ENCODE data around the gene SLC25A28.
A peak's percentile ranks its signal among the peaks of the same experiment; 100 is the strongest.

The SLC25A28 gene

GRCh38 chr10:99647601-99648151 is 27.4 kb upstream of the SLC25A28 start:
- Histone ChIP-seq H3K27ac (replicated peaks) (no peak overlapping the region), H3K4me3 (replicated peaks; ENCODE audit: insufficient read depth, low read length) (no peak overlapping the region), H3K27me3 (ENCODE audit: insufficient read depth, poor library complexity, severe bottlenecking) (no peaks in the 10 kb centered on the region)
- TF ChIP-seq CTCF (IDR thresholded peaks at IDR 0.05; ENCODE audit: insufficient read depth, low read length) (no peak), GABPA (IDR thresholded peaks at IDR 0.05; ENCODE audit: low read depth) (no peak), REST (IDR thresholded peaks at IDR 0.05; ENCODE audit: insufficient replicate concordance, low read depth) (no peak), SPI1 (IDR thresholded peaks at IDR 0.05; ENCODE audit: borderline replicate concordance, low read depth) (no peak), POLR2AphosphoS5 (IDR thresholded peaks at IDR 0.05; ENCODE audit: low read depth) (no peak)
- DNase-seq (ENCODE audit: low read depth in 1 of 2, low spot score in 1 of 2), result no peak

GRCh38 chr10:99633832-99634231 is 13.6 kb upstream of the SLC25A28 start:
- DNase-seq (ENCODE audit: low read depth in 1 of 2, low spot score in 1 of 2), result no peak
- no peak overlapping the region for H3K4me3 ChIP-seq (replicated peaks; ENCODE audit: insufficient read depth, low read length)
- H3K27me3 ChIP-seq (ENCODE audit: insufficient read depth, poor library complexity, severe bottlenecking), result no peaks in the 10 kb centered on the region
- H3K27ac ChIP-seq (replicated peaks), result no peak overlapping the region
- TF ChIP-seq CTCF (IDR thresholded peaks at IDR 0.05; ENCODE audit: insufficient read depth, low read length) (no peak), SPI1 (IDR thresholded peaks at IDR 0.05; ENCODE audit: borderline replicate concordance, low read depth) (no peak), REST (IDR thresholded peaks at IDR 0.05; ENCODE audit: insufficient replicate concordance, low read depth) (no peak), POLR2AphosphoS5 (IDR thresholded peaks at IDR 0.05; ENCODE audit: low read depth) (no peak), GABPA (IDR thresholded peaks at IDR 0.05; ENCODE audit: low read depth) (no peak)

- Histone ChIP-seq H3K27ac (replicated peaks) (peak overlapping the region; percentile 52), H3K4me3 (replicated peaks; ENCODE audit: insufficient read depth, low read length) (no peak overlapping the region), H3K27me3 (ENCODE audit: insufficient read depth, poor library complexity, severe bottlenecking) (no peaks in the 10 kb centered on the region)
- DNase-seq (ENCODE audit: low read depth in 1 of 2, low spot score in 1 of 2), result no peak
- TF ChIP-seq POLR2AphosphoS5 (IDR thresholded peaks at IDR 0.05; ENCODE audit: low read depth) (no peak), REST (IDR thresholded peaks at IDR 0.05; ENCODE audit: insufficient replicate concordance, low read depth) (no peak), SPI1 (IDR thresholded peaks at IDR 0.05; ENCODE audit: borderline replicate concordance, low read depth) (no peak), GABPA (IDR thresholded peaks at IDR 0.05; ENCODE audit: low read depth) (no peak), CTCF (IDR thresholded peaks at IDR 0.05; ENCODE audit: insufficient read depth, low read length) (no peak)
Observed at GRCh38 chr10:99631496-99631895, 11.3 kb upstream of the SLC25A28 start.

All from HL-60 (cell line).